MM.1S (cell line): ENCODE measurements around the gene KCTD5.
"Not testable (repeated sequence)": the region's sequence is repeated elsewhere in the genome, so short reads cannot be mapped to it uniquely, and the experiment has no call there.

ENCODE experiments used
- CTCF ChIP-seq: fragments of 300-600 bp; sonication (generic); IDR thresholded peaks from 2 replicates; pipeline ENCODE4 v1.5.1; 2016; ENCODE audit warnings: antibody characterized with exemption, low read length, mixed read lengths
- EZH2 ChIP-seq: fragments of 300-600 bp; sonication (generic); optimal IDR thresholded peaks from 2 replicates; pipeline ENCODE3; 2017; ENCODE audit warnings: low read depth, mild to moderate bottlenecking, antibody characterized with exemption, low read length, mixed read lengths

- not testable (repeated sequence) for TF ChIP-seq CTCF, EZH2
These were observed 11.1 kb upstream of the KCTD5 start for GRCh38 chr16:2671193-2671592.
